K562 (cell line): ENCODE data around the gene MRPL27. TPM values are rescaled to one million over a fixed set of nuclear protein-coding genes. Genes with fewer than 3 reads are reported as not detected.

Experiments used
- CSDE1 ChIP-seq, 2 experiments: fragments of 450-650 bp; IDR thresholded peaks; 2 replicates each; pipeline ENCODE4 v1.6.1; 2016; ENCODE audit warnings: mild to moderate bottlenecking in 1 of 2
- KLF6 ChIP-seq: fragments of 250-450 bp; sonication (Bioruptor Pico); IDR thresholded peaks from 2 replicates; pipeline ENCODE4 v1.4.0; 2020; ENCODE audit warnings: mild to moderate bottlenecking, moderate library complexity, borderline replicate concordance
- MCM5 ChIP-seq: fragments of 450-650 bp; IDR thresholded peaks from 2 replicates; pipeline ENCODE4 v1.6.1; 2016; ENCODE audit warnings: low read depth
- PRMT5 ChIP-seq: sonication (generic); formaldehyde crosslinking; IDR thresholded peaks from 2 replicates; pipeline ENCODE4 v1.5.0; 2020; ENCODE audit warnings: missing genetic modification reagents
- SIN3A ChIP-seq, 2 experiments: fragments of 150-350 bp in 1 of 2; IDR thresholded peaks; 2 replicates each; pipeline ENCODE4 v1.6.1; 2011 to 2016; ENCODE audit warnings: borderline replicate concordance in 2 of 2, low read depth in 2 of 2, low read length in 2 of 2, mild to moderate bottlenecking in 2 of 2, moderate library complexity in 2 of 2; ENCODE audit not compliant: control insufficient read depth in 1 of 2
- ZBTB1 ChIP-seq: sonication (generic); formaldehyde crosslinking; IDR thresholded peaks from 2 replicates; pipeline ENCODE4 v1.8.1; 2023; ENCODE audit warnings: missing genetic modification reagents, low read depth, mild to moderate bottlenecking, borderline replicate concordance
- ZFP36 ChIP-seq: fragments of 150-350 bp; IDR thresholded peaks from 2 replicates; pipeline ENCODE4 v1.6.1; 2018; ENCODE audit warnings: low read length, low read depth; ENCODE audit not compliant: partially characterized antibody
- ZNF696 ChIP-seq: fragments of 250-450 bp; sonication (Bioruptor Pico); conservative IDR thresholded peaks from 2 replicates; pipeline ENCODE4 v1.4.0; 2020; ENCODE audit warnings: mild to moderate bottlenecking, moderate library complexity
- polyA plus RNA-seq, 8 experiments: library from polyadenylated mRNA; depleted of rRNA in 4 of 8; stranded (reverse) in 5 of 8; unstranded in 3 of 8; fragments of >200 nt; fragmentation: Nextera tagmentation in 2 of 8; fragmentation: Illumina TruSeq in 1 of 8; extraction: Ambion mirVana in 2 of 8; extraction: Trizol in 1 of 8; gene quantifications; 2 replicates each; pipeline versions ENCODE4 v1.2.1 to v1.2.3, GENCODE V29; 2011 to 2014; ENCODE audit warnings: inconsistent platforms in 1 of 8, missing spikeins in 1 of 8
- total RNA-seq, 7 experiments: library from RNA; depleted of rRNA in 6 of 7; stranded (reverse); fragments of >200 nt in 6 of 7; fragmentation: Illumina TruSeq in 2 of 7; extraction: Trizol in 2 of 7; gene quantifications; 2 replicates each; pipeline versions ENCODE4 v1.2.1 to v1.2.3, GENCODE V29; 2011 to 2021; ENCODE audit warnings: low replicate concordance in 1 of 7
- TF ChIP-seq, protein P1 (sequence below): fragments of 250-450 bp; sonication (Bioruptor Pico); IDR thresholded peaks from 2 replicates; pipeline ENCODE4 v1.8.0; 2022; ENCODE audit warnings: moderate library complexity, mild to moderate bottlenecking, inconsistent platforms
- TF ChIP-seq, protein P2 (sequence below): fragments of 250-450 bp; sonication (Bioruptor Pico); IDR thresholded peaks from 2 replicates; pipeline ENCODE4 v1.4.0; 2020
- TF ChIP-seq, protein P3 (sequence below): fragments of 450-650 bp; formaldehyde crosslinking; IDR thresholded peaks from 2 replicates; pipeline ENCODE4 v1.4.0; 2020; ENCODE audit warnings: mild to moderate bottlenecking
- TF ChIP-seq, protein P4 (sequence below): fragments of 250-450 bp; sonication (Bioruptor Pico); IDR thresholded peaks from 2 replicates; pipeline ENCODE4 v1.8.0; 2022; ENCODE audit warnings: inconsistent platforms
- TF ChIP-seq, protein P5 (sequence below): IDR thresholded peaks from 2 replicates; pipeline ENCODE4 v1.6.1; 2011; ENCODE audit warnings: borderline replicate concordance, low read depth, mild to moderate bottlenecking, moderate library complexity, low read length; ENCODE audit not compliant: insufficient read depth, poor library complexity, severe bottlenecking

MRPL27 gene
- total and polyA plus RNA-seq, 9 of the 15 experiments (the other 6 are each of a cell fraction or from before 2014, with no cell fraction given), result 96.3 to 401 (median 142) TPM

DNA sequence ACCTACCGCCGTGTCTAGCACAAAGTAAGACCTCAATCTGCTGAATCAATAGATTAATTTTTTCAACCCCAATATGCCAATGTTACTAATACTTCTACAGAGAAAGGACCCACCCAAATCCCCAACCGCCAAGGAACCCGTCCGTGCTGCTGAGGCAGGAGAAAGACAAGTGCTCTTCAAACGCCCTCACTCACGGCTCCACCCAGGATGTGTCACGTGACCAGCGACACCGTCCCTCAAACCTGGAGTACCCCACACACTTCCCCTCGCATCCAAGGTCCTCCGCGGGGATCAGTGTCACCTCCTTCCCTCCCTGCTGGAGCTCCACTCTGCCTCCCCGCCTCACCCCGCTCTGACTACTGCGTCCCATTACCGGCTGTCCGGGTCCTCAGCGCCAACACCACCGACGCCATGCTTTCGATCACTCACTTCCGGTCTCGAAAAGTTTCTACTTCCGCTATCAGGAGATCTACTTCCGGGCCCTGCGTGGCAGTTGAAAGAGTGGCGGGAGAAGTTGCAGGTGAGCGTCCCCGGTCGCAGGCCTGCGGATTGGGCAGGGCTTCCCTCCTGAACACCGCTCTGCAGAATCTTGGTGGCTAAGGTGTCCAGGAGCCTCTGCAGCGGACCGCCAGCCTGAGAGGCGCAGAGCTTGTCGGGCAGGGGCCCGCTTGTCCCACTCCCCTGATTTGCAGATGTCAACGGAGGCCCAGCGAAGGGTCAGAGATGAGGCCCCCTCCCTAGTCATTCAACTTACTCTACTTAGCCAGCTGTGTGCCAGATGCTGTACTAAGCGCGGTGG is at the start of gene MRPL27, which contains the start of gene EME1 (continued):
- TF ChIP-seq KLF6 (CRISPR knock-in tag), result peak; percentile 83
- TF ChIP-seq, protein P1, sequence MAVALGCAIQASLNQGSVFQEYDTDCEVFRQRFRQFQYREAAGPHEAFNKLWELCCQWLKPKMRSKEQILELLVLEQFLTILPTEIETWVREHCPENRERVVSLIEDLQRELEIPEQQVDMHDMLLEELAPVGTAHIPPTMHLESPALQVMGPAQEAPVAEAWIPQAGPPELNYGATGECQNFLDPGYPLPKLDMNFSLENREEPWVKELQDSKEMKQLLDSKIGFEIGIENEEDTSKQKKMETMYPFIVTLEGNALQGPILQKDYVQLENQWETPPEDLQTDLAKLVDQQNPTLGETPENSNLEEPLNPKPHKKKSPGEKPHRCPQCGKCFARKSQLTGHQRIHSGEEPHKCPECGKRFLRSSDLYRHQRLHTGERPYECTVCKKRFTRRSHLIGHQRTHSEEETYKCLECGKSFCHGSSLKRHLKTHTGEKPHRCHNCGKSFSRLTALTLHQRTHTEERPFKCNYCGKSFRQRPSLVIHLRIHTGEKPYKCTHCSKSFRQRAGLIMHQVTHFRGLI (CRISPR knock-in tag), result 0 out of 2 replicates have a peak, but pooled peaks have one; percentile 9
- no peak for TF ChIP-seq MCM5
- TF ChIP-seq SIN3A (IDR thresholded peaks at IDR 0.05; ENCODE audit: borderline replicate concordance in 2 of 2, control insufficient read depth in 1 of 2, low read depth in 2 of 2, low read length in 2 of 2), result peak in 1 of 2 experiments; percentile 90; a peak in 2 of 4 replicates
- TF ChIP-seq, protein P2, sequence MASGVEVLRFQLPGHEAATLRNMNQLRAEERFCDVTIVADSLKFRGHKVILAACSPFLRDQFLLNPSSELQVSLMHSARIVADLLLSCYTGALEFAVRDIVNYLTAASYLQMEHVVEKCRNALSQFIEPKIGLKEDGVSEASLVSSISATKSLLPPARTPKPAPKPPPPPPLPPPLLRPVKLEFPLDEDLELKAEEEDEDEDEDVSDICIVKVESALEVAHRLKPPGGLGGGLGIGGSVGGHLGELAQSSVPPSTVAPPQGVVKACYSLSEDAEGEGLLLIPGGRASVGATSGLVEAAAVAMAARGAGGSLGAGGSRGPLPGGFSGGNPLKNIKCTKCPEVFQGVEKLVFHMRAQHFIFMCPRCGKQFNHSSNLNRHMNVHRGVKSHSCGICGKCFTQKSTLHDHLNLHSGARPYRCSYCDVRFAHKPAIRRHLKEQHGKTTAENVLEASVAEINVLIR (CRISPR knock-in tag), result 0 out of 2 replicates have a peak, but pooled peaks have one; percentile 26
- TF ChIP-seq ZNF696, result no peak
- TF ChIP-seq, protein P3, sequence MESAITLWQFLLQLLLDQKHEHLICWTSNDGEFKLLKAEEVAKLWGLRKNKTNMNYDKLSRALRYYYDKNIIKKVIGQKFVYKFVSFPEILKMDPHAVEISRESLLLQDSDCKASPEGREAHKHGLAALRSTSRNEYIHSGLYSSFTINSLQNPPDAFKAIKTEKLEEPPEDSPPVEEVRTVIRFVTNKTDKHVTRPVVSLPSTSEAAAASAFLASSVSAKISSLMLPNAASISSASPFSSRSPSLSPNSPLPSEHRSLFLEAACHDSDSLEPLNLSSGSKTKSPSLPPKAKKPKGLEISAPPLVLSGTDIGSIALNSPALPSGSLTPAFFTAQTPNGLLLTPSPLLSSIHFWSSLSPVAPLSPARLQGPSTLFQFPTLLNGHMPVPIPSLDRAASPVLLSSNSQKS (CRISPR knock-in tag), result no peak
- TF ChIP-seq ZBTB1, result no peak
- TF ChIP-seq, protein P4, sequence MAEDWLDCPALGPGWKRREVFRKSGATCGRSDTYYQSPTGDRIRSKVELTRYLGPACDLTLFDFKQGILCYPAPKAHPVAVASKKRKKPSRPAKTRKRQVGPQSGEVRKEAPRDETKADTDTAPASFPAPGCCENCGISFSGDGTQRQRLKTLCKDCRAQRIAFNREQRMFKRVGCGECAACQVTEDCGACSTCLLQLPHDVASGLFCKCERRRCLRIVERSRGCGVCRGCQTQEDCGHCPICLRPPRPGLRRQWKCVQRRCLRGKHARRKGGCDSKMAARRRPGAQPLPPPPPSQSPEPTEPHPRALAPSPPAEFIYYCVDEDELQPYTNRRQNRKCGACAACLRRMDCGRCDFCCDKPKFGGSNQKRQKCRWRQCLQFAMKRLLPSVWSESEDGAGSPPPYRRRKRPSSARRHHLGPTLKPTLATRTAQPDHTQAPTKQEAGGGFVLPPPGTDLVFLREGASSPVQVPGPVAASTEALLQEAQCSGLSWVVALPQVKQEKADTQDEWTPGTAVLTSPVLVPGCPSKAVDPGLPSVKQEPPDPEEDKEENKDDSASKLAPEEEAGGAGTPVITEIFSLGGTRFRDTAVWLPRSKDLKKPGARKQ (CRISPR knock-in tag), result no peak
- TF ChIP-seq CSDE1 (IDR thresholded peaks at IDR 0.05), result no peak; a peak in 1 of 4 replicates
- TF ChIP-seq, protein P5, sequence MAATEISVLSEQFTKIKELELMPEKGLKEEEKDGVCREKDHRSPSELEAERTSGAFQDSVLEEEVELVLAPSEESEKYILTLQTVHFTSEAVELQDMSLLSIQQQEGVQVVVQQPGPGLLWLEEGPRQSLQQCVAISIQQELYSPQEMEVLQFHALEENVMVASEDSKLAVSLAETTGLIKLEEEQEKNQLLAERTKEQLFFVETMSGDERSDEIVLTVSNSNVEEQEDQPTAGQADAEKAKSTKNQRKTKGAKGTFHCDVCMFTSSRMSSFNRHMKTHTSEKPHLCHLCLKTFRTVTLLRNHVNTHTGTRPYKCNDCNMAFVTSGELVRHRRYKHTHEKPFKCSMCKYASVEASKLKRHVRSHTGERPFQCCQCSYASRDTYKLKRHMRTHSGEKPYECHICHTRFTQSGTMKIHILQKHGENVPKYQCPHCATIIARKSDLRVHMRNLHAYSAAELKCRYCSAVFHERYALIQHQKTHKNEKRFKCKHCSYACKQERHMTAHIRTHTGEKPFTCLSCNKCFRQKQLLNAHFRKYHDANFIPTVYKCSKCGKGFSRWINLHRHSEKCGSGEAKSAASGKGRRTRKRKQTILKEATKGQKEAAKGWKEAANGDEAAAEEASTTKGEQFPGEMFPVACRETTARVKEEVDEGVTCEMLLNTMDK, result no peak
- no peak for TF ChIP-seq ZFP36
- no peak for TF ChIP-seq PRMT5 (CRISPR knock-in tag)
